ENCODE data around the gene YAF2.

The YAF2 gene, protein sequence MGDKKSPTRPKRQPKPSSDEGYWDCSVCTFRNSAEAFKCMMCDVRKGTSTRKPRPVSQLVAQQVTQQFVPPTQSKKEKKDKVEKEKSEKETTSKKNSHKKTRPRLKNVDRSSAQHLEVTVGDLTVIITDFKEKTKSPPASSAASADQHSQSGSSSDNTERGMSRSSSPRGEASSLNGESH

DNA sequence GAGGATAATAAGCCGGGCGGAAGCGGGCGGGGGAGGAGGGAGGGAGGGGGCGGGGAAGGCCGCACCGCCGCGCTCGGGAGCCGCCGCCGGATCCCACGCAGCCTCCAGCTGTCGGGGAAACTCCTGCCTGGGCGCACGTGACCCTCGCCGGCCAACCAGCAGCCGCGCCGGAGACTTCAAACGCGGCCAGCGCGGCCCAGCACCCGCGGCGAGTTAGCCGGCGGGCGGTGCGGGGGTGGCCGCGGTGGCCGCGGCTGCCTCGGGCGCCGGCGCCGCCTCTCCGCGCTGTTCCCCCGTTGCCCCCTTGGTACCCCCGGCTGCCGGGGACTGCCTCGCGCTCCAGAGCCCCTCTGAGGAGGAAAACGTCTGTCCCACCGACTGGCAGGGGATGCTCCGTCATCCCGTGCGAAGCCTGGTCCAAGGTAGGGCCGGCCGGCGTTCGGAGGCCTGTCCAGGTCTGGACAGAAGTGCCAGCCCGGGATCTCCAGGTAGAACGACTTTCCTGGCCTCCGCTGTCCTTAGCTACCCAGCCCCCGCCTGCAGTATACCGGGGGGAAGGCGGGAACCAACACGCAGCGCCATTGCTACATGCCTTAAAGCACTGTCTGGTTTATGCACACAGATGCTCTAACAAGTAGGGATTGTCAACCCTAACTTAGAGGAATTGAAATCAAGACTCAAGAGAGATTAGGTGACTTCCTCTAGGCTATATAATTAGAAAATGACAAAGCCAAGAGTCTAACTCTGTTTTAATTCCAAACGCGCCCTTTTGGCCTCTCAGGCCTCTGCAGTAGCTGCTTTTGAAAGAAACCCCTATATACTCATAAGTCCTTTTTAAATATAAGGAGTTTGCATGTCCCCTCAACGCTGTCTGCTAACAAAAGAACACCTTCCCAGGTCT is at the start of gene YAF2:
Gene YAF2, minus strand, starts transcription at position 9 of the 901 bp plus-strand sequence. CDS start 68 bp downstream, outside the sequence.
- DNase-seq (ENCODE audit: low spot score), result peak; percentile 96

DNA sequence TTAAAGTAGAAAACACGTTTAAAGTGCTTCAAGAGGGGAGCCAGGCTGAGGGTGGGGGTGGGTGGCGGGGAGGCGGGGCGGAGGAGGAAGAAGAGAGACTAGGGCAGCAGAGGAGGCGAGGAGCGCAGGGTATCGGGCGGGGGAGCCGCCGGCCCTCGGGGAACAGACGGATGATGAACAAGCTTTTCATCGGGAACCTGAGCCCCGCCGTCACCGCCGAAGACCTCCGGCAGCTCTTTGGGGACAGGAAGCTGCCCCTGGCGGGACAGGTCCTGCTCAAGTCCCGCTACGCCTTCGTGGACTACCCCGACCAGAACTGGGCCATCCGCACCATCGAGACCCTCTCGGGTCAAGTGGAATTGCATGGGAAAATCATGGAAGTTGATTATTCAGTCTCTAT is 48.7 kb upstream of the YAF2 start:
- DNase-seq (ENCODE audit: low spot score), result no peak

DNA sequence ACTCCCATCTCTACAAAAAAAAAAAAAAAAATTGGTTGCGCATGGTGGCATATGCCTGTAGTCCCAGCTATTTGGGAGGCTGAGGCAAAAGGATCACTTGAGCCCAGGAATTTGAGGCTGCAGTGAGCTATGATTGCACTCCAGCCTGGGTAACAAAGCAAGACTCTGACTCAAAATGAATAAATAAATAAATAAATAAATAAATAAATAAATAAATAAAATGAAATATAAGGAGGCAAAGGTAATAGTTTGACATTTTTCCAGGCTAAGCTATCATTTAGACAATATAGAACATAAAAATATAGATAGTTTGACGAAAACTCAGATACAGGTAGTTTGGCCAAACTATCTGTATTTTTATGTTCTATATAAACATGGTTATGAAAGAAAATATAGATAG is 47.4 kb upstream of the YAF2 start:
- DNase-seq (ENCODE audit: low spot score), result no peak

DNA sequence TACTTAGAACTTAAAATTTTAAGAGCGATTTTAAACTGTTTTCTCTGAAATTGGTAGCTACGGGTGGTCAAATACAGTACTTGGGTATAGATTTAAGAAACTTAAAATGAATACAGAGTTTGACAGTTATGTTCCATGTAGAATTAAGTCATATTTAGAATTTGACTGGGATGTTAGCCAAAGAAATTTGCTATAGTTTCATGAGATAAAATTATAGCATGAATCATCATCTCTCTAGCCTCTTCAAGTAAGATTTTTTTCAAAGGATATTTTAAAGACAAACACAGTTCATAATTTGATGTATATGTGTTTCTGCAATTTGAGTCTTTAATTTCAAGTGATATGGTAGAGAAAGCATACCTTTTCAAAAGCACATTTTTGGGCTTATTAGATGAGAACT is 46.8 kb upstream of the YAF2 start:
- DNase-seq (ENCODE audit: low spot score), result no peak

DNA sequence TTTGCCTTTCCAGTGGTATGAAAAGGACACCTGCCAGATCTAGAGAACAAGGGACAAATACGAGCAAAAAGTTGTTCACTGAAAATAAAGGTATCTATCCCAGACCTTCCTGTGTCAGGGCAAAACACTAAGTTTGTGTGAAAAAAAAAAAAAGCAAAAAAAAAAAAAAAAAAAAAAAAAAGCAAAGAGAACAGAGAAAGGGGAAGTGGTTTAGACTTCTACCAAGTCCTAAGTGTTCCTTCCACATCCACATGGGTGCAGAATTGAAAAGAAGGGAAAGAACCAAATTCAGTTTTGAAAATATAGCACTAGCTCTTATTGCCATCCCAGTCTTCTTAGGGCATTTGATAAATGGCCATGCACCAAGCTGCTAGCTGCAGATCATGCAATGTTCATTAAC is 46.1 kb upstream of the YAF2 start:
- DNase-seq (ENCODE audit: low spot score), result no peak

DNA sequence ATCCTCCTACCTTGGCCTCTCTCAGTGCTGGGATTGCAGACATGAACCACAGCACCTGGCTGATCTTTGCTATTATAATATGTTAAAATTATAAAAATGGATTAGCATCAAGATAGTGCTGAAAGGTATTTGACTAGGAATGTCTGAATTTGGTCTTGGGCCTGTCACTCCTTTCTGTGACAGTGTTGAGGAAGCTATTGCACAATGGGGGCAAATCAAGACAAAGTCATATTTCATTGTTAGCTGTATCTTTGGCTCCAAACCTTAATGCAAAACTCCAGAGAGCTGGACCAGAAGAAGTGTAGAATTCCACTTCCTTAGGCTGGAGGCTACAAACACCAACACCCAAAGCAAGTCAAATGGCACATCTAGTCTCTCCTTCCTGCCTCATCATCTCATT is 45.7 kb upstream of the YAF2 start:
- DNase-seq (ENCODE audit: low spot score), result no peak

DNA sequence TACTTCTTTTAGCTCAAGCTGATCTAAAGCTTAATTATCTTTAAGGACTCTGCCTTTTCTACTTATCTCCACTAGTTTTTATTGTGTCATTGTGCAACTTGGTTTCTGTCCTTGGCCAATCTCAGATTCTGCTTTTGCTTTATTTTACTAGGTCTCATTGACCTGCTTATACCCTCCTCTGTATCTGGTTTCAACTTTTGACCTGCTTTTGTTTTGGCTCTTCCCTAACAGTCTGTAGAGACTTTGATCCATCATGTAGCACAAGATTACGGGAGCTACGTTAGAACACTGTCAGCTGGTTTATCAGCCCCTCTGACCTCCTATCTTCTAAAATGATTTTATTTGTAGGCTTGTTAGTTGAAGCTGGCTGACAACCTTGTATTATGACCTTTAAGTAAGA is 44.2 kb upstream of the YAF2 start:
- DNase-seq (ENCODE audit: low spot score), result no peak

DNA sequence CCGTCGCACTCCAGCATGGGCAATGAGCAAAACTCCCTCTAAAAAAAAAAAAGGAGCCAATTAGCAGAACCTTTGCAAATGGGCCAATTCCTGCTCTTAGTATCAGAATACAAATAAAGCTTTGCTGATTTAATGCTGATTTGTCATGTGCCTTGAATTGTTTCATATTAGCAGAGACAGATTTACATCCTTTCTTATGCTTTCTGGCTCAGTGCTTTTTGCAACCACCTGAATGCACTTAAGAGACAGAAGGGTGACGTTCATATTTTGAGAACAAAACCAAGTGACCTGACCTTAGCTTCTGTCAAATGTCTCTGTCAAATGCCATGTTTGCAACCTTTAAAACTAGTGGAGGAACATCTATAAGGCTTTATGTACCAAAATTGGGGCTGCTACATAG is 43.8 kb upstream of the YAF2 start:
- no peak for DNase-seq (ENCODE audit: low spot score)

DNA sequence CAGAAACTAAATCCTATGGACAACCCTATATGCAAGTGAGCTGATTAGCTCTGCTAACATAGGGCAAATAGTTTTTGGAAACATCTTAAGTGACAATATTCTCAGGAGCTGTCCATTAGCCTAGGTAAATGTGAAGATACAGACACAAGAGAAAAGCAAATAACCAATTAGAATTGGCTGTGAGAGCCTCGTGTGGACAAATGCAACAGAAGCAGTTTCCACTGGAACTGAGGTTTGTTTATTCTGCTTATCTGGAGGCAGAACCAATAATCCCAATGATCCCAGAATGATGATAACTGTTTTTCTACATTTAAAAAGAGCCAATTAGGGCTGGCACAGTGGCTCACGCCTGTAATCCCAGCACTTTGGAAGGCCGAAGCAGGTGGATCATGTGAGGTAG is 43.2 kb upstream of the YAF2 start:
- peak; percentile 44 for DNase-seq (ENCODE audit: low spot score)

DNA sequence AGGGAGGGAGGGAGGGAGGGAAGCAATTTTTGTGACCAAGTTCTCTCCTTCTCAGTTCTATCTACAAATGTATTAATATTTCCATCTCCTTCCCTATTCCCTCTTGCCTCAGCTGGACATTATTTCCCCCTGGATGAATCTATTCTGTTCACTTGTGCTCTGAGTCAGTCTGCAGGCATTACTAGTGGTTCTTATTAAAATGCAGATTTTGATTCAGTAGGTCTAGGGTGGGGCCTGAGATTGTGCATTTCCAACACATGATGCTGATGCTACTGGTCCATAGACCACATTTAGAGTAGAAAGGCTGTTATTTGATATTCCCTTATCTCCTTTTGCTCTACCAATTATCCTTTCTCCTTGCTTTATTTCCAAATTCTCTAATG is 40.1 kb upstream of the YAF2 start:
- no peak for DNase-seq (ENCODE audit: low spot score)

DNA sequence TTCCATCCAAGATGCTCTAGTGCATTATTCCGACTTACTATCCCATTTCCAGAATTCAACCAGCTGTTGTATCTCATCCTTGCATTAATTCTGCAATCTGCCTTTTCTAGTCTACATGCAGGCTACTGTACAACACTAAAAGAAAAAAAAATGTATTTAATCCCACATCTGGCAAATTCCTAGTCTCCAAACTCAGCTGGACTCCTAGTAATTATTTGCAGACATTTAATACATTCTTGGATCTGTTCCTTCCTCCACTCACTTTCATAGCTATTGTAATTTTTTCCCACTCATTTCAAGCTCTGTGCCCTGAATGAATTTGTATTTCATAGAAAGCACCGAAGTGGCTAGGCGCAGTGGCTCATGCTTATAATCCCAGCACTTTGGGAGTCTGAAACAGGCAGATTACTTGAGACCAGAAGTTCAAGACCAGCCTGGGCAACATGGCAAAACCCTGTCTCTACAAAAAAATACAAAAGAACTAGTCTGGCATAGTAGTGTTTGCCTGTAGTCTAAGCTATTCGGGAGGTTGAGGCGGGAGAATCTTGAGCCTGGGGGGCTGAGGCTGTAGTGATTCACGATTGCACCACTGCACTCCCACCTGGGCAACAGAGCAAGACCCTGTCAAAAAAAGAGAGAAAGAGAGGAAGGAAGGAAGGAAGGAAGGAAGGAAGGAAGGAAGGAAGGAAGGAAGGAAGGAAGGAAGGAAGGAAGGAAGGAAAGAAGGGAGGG is 39.5 kb upstream of the YAF2 start:
- no peak for DNase-seq (ENCODE audit: low spot score)

DNA sequence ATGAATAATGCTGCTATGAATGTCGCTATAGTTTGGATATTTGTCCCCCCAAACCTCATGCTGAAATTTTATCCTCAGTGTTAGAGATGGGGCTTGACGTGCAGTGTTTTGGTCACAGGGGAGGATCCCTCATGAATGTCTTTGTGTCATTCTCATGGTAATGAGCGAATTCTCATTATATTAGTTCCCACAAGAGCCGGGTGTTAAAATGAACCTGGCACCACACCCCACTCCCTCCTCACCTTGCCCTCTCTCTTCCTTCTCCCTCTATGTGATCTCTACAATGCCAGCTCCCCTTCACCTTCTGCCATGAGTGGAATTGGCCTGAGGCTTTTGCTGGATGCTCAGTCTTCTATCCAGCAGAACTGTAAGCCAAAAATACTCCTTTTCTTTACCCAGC is 37.5 kb upstream of the YAF2 start:
- no peak for DNase-seq (ENCODE audit: low spot score)

DNA sequence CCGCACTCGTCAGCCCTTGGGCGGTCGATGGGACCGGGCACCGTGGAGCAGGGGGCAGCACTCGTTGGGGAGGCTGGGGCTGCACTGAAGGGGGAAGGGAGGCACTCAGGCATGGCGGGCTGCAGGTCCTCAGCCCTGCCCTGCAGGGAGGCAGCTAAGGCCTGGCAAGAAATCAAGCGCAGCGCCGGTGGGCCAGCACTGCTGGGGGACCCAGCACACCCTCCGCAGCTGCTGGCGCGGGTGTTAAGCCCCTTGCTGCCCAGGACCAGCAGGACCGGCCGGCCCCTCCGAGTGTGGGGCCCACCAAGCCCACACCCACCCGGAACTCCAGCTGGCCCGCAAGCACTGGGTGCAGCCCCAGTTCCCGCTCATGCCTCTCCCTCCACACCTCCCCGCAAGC is 35.7 kb upstream of the YAF2 start:
- no peak for DNase-seq (ENCODE audit: low spot score)

DNA sequence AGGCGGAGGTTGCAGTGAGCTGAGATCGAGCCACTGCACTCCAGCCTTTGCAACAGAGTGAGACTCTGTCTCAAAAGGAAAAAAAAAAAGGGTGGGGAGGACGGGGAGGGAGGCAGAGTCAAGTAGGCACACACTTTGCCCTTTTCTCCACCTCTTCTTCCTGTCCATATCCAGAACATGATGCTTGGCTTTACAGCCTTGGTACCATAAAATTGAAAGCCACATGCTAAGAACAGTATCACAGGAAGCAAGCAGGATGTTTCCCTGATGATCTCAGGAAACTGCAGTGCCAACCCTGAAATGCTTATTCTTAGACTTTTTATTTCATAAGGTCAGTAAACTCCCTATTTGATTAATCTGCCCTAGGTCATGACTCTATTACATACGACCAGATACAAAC is 32.5 kb upstream of the YAF2 start:
- no peak for DNase-seq (ENCODE audit: low spot score)

DNA sequence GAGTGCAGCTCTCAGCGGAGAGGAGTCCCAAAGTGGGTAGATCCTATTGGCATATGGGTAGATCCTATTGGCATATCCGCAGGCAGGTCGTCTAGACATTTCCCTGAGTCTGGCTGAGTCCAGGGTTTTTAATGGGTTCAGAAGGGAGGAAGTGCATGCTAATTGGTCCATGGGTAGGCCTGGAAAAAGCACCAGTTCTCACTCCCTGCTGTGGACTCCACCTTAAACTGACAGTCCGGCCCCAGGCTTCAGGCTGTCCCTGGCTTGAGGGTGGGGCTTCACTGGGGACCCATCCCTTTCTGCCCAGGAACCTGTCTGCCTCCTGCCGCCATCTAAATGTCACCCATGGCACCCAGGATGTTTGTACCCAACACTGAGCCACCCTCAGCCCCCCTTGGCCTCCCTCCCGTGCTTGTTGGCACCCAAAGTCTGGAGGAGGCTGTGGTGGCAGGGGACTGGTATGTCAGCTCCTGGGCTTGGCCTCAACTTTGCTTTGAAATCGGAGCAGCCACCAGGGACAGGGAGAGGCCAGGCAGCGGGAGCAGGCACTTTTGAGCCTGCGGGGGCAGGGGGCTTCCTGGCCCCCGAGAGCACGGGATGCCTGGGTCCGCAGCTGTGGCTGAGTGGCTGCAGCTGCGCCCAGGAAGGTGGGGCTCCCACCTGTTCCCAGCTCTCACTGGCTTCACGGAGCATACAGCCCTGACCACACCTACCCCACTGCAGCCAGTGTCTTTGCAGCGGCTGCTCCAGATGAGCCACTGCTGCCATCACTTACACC is 29.6 kb upstream of the YAF2 start:
- no peak for DNase-seq (ENCODE audit: low spot score)

DNA sequence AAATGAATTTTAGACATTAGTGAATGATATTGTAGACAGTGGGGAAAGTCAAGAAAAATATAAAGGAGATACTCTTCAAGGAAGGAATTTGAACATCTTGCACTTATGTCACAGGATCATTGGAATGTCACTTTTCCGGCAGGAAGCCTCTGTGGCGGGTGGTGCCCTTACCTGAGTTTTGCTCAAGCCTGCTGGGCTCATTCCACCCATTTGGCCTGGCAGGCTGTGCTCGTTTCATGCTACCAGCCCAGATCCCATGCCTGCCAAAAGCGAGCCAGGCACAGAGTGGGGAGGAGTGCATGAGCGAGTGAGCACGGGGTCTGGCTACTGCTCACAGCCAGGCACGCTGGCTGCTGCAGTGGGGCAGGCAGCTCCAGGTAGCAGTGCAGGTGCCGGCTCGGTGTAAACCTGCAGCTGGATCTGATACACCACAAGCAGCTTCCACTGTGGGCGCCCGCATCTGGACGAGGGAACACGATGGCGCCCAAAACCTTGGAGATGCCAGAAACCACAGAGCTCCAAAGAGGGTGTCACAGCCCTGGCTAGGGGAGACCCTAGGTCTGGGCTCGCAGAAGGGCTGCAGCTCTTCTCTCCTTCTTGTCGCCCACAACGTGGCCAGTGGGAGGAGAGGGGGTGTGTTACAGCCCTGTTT is 28.7 kb upstream of the YAF2 start:
- DNase-seq (ENCODE audit: low spot score), result no peak

DNA sequence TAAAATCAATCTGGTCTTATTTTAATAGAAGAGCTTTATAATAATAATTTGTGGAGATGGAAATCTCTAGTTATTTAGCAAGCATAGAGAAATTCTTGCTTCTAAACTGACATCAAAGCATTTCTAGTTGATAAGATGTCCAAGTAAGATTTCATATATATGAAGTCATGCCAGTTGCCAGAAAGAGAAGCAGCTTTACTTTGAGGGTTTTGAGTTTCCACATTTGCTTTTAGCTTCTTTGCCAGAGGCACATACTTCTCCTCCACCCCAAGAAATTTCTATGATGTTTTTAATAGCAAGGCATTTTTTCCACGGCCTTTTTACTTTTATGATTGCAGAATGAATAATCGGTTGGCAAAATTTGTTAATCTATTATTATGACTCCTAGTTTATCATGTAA is 24.2 kb upstream of the YAF2 start:
- no peak for DNase-seq (ENCODE audit: low spot score)

DNA sequence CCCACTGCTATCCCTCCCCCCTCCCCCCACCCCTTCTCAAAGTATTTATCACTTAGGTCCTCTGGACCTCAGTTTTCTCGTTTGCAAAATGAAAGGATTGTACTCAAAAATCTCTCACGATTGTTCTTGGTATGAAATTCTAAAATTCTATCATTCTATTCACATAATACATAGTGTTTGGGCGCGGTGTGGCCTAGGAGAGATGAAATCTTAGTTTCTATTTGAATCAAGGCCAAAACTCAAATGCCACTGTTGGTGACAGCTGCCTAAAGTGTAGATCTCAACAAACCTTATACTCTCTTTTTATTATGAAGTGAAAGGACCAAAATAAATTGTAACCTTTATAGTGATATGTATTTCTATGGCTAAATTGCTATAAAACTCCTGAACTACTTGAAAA is 23.7 kb upstream of the YAF2 start:
- DNase-seq (ENCODE audit: low spot score), result no peak

DNA sequence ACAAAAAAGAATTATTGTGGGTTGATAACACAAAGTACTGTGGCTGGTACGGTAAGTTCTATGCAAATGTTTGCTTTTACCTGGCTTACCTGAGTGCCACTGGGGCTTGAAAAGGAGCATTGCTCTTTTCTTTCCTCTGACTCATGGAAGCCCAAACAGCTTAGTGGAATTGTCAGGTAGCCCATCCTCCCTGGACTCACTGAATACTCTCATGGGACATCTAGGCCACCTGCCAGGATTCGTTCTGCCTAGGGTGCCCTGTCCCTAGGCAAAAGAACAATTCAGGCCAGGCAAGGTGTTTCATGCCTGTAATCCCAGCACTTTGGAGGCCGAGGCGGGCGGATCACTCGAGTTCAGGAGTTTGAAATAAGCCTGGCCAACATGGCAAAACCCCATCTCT is 22.5 kb upstream of the YAF2 start:
- DNase-seq (ENCODE audit: low spot score), result no peak

DNA sequence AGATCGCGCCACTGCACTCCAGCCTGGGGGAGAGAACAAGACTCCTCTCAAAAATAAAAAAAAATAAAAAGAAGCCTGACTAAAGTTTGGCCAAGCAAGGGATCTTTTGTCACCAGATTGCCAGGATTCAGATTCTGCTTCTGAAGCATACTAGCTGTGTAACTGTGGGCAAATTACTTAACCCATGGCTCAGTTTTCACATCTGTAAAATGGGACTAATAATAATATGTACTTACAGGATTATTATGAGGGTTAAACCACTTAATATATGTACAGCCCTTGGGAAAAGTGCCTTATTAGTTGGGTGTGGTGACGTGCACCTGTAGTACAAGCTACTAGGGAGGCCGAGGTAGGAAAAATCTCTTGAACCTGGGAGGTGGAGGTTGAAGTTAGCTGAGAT is 21.7 kb upstream of the YAF2 start:
- DNase-seq (ENCODE audit: low spot score), result no peak

DNA sequence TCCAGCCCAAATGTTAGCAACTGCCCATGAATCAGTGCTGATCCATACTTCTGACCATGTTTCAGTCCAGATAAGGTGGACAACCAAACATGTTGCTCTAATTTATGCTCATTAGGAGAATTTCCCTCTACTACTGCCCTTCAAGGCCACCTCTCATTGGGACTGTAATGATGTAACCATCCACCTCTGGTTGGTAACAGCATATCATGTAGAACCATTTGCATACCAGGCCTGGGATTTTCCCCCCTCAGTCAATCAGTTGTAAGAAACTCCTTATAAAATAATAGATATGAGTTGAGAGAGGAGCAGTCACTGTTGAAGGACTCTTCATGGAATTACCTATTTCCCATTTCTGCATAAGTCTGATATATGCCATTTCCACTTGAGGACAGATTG is 17.8 kb upstream of the YAF2 start:
- DNase-seq (ENCODE audit: low spot score), result no peak

All from HuH-7.5 (cell line).